Measurements from ENCODE around the gene RAPGEF6. TPM values are rescaled to one million over a fixed set of nuclear protein-coding genes. Genes with fewer than 3 reads are reported as not detected.
"Not testable (repeated sequence)": the region's sequence is repeated elsewhere in the genome, so short reads cannot be mapped to it uniquely, and the experiment has no call there.

The RAPGEF6 gene
- total and polyA plus RNA-seq, 4 experiments from 2014 or later, result 18.0 to 121 (median 73.0) TPM

GRCh38 chr5:131384616-131385214 is 250.3 kb downstream of the RAPGEF6 start:
- no peaks in the 10 kb centered on the region for H3K9me3 ChIP-seq (ENCODE audit: control insufficient read depth in 1 of 2, low read length in 2 of 2)
- CTCF ChIA-PET (ENCODE audit: partially characterized antibody), result interaction anchor here (0.6 to 4.7 kb wide), 13 partner anchors 9 to 134 kb away, joined by 3 to 48 read pairs (median 4); no protein-coding TSS in a partner anchor
- H3K27me3 Mint-ChIP-seq, result no peaks in the 10 kb centered on the region
- H3K36me3 Mint-ChIP-seq, result peaks cover 30 to 82% of the 10 kb centered on the region in 2 donors
- H3K4me3 ChIP-seq (ENCODE audit: low read length in 2 of 2), result no peak overlapping the region
- H3K36me3 ChIP-seq (ENCODE audit: insufficient read depth, low read length), result peaks cover 31% of the 10 kb centered on the region
- H3K4me1 Mint-ChIP-seq, result peaks cover 65 to 100% (median 79%) of the 10 kb centered on the region in 4 donors
- H3K9me3 Mint-ChIP-seq, result no peaks in the 10 kb centered on the region
- no peak for DNase-seq
- peak overlapping the region in 6 of 7 donors; percentile 83 to 99 (median 96) for H3K27ac Mint-ChIP-seq
- no peaks in the 10 kb centered on the region for H3K27me3 ChIP-seq (ENCODE audit: insufficient read depth, low read length)
- POLR2A ChIA-PET (ENCODE audit: partially characterized antibody), result interaction anchor here (0.9 to 18.6 kb wide), 9 partner anchors 9 to 221 kb away, joined by 3 to 552 read pairs (median 10); partner anchors contain the start of gene CDC42SE2
- peak overlapping the region; percentile 99 for H3K27ac ChIP-seq (ENCODE audit: low read depth, low read length)
- intact Hi-C loops (cut with micrococcal nuclease), result no loop called here
- peak overlapping the region in 6 of 8 donors; percentile 5 to 65 (median 45) for H3K4me3 Mint-ChIP-seq
- peaks cover 100% of the 10 kb centered on the region for H3K4me1 ChIP-seq (ENCODE audit: insufficient read depth, low read length)

- Histone ChIP-seq H3K9me3 (ENCODE audit: control insufficient read depth in 1 of 2, low read length in 2 of 2) (no peaks in the 10 kb centered on the region), H3K4me1 (ENCODE audit: insufficient read depth, low read length) (peaks cover 100% of the 10 kb centered on the region), H3K27me3 (ENCODE audit: insufficient read depth, low read length) (no peaks in the 10 kb centered on the region), H3K36me3 (ENCODE audit: insufficient read depth, low read length) (peaks cover 25% of the 10 kb centered on the region), H3K27ac (ENCODE audit: low read depth, low read length) (peak overlapping the region; percentile 99), H3K4me3 (ENCODE audit: low read length in 2 of 2) (no peak overlapping the region)
- H3K27ac Mint-ChIP-seq, result peak overlapping the region; percentile 83 to 99 (median 97)
- H3K4me3 Mint-ChIP-seq, result peak overlapping the region in 7 of 8 donors; percentile 37 to 65 (median 53)
- ChIA-PET CTCF (ENCODE audit: partially characterized antibody) (interaction anchor here (0.6 to 4.7 kb wide), 15 partner anchors 8 to 219 kb away, joined by 3 to 68 read pairs (median 4); partner anchors contain the start of genes CDC42SE2 and HINT1), POLR2A (ENCODE audit: partially characterized antibody) (interaction anchor here (0.9 to 18.6 kb wide), 8 partner anchors 9 to 220 kb away, joined by 3 to 552 read pairs (median 18); partner anchors contain the start of gene CDC42SE2)
- no peak for DNase-seq
- peaks cover 24 to 80% of the 10 kb centered on the region in 2 donors for H3K36me3 Mint-ChIP-seq
- no peaks in the 10 kb centered on the region for H3K27me3 Mint-ChIP-seq
- intact Hi-C loops (cut with micrococcal nuclease), result no loop called here
- H3K9me3 Mint-ChIP-seq, result no peaks in the 10 kb centered on the region
- peaks cover 61 to 100% (median 79%) of the 10 kb centered on the region in 4 donors for H3K4me1 Mint-ChIP-seq
These were observed 250.9 kb downstream of the RAPGEF6 start for GRCh38 chr5:131384173-131384572.

- Histone ChIP-seq H3K4me3 (ENCODE audit: low read length in 2 of 2) (peak overlapping the region in 1 of 2 donors; percentile 33), H3K4me1 (ENCODE audit: insufficient read depth, low read length) (peaks cover 100% of the 10 kb centered on the region)
- intact Hi-C loops (cut with micrococcal nuclease), result loop anchor here (1.0 to 2.0 kb wide), 11 partner anchors 18 to 511 kb away; partner anchors contain the start of gene LYRM7
These were observed 252.3 kb downstream of the RAPGEF6 start for GRCh38 chr5:131382407-131383395.

GRCh38 chr5:131381777-131382176 is 253.3 kb downstream of the RAPGEF6 start:
- H3K27me3 Mint-ChIP-seq, result no peaks in the 10 kb centered on the region
- peaks cover 18 to 65% of the 10 kb centered on the region in 2 donors for H3K36me3 Mint-ChIP-seq
- POLR2A ChIA-PET (ENCODE audit: partially characterized antibody), result interaction anchor here (0.6 to 18.6 kb wide), 28 partner anchors 8 to 311 kb away, joined by 3 to 552 read pairs (median 5); partner anchors contain the start of genes CDC42SE2 and HINT1

More at GRCh38 chr5:131382407-131383395, 252.3 kb downstream of the RAPGEF6 start:
- Mint-ChIP-seq H3K4me3 (peak overlapping the region; percentile 67 to 90 (median 76)), H3K36me3 (peaks cover 17 to 69% of the 10 kb centered on the region in 2 donors), H3K4me1 (peaks cover 67 to 100% (median 86%) of the 10 kb centered on the region in 4 donors), H3K9me3 (no peaks in the 10 kb centered on the region), H3K27ac (peak overlapping the region; percentile 96 to 99 (median 98)), H3K27me3 (no peaks in the 10 kb centered on the region)
- DNase-seq, result peak; percentile 79 to 89 (median 84)
- no peaks in the 10 kb centered on the region for H3K9me3 ChIP-seq (ENCODE audit: control insufficient read depth in 1 of 2, low read length in 2 of 2)
- H3K27ac ChIP-seq (ENCODE audit: low read depth, low read length), result peak overlapping the region; percentile 99
- CTCF ChIA-PET (ENCODE audit: partially characterized antibody), result interaction anchor here (0.6 to 4.7 kb wide), 50 partner anchors 8 to 511 kb away, joined by 3 to 68 read pairs (median 6); partner anchors contain the start of genes CDC42SE2 and HINT1
- no peaks in the 10 kb centered on the region for H3K27me3 ChIP-seq (ENCODE audit: insufficient read depth, low read length)
- POLR2A ChIA-PET (ENCODE audit: partially characterized antibody), result interaction anchor here (0.6 to 18.6 kb wide), 29 partner anchors 9 to 312 kb away, joined by 3 to 552 read pairs (median 6); partner anchors contain the start of genes CDC42SE2 and HINT1
- peaks cover 24% of the 10 kb centered on the region for H3K36me3 ChIP-seq (ENCODE audit: insufficient read depth, low read length)

GRCh38 chr5:131381021-131381420 is 254.0 kb downstream of the RAPGEF6 start:
- H3K9me3 ChIP-seq (ENCODE audit: control insufficient read depth in 1 of 2, low read length in 2 of 2), result no peaks in the 10 kb centered on the region
- peak in 1 of 5 donors; percentile 29 for DNase-seq
- no peaks in the 10 kb centered on the region for H3K9me3 Mint-ChIP-seq
- CTCF ChIA-PET (ENCODE audit: partially characterized antibody), result interaction anchor here (1.3 to 4.3 kb wide), 22 partner anchors 12 to 510 kb away, joined by 3 to 68 read pairs (median 12); partner anchors contain the start of genes CDC42SE2 and HINT1
- H3K36me3 Mint-ChIP-seq, result peaks cover 26 to 65% of the 10 kb centered on the region in 2 donors
- H3K27me3 ChIP-seq (ENCODE audit: insufficient read depth, low read length), result no peaks in the 10 kb centered on the region
- H3K4me3 Mint-ChIP-seq, result peak overlapping the region; percentile 66 to 82 (median 75)
- peak overlapping the region; percentile 96 to 99 (median 98) for H3K27ac Mint-ChIP-seq
- H3K27ac ChIP-seq (ENCODE audit: low read depth, low read length), result peak overlapping the region; percentile 99
- no peaks in the 10 kb centered on the region for H3K27me3 Mint-ChIP-seq
- H3K4me3 ChIP-seq (ENCODE audit: low read length in 2 of 2), result peak overlapping the region in 1 of 2 donors; percentile 33
- H3K4me1 Mint-ChIP-seq, result peaks cover 66 to 100% (median 88%) of the 10 kb centered on the region in 4 donors
- intact Hi-C loops (cut with micrococcal nuclease), result loop anchor here (2.0 kb wide), 1 partner anchor 14 kb away; no protein-coding TSS in a partner anchor
- POLR2A ChIA-PET (ENCODE audit: partially characterized antibody), result interaction anchor here (0.9 to 18.6 kb wide), 14 partner anchors 12 to 220 kb away, joined by 3 to 552 read pairs (median 15); partner anchors contain the start of genes CDC42SE2 and HINT1
- H3K36me3 ChIP-seq (ENCODE audit: insufficient read depth, low read length), result peaks cover 7% of the 10 kb centered on the region
- H3K4me1 ChIP-seq (ENCODE audit: insufficient read depth, low read length), result peaks cover 100% of the 10 kb centered on the region

More at GRCh38 chr5:131381777-131382176, 253.3 kb downstream of the RAPGEF6 start:
- DNase-seq, result no peak
- H3K36me3 ChIP-seq (ENCODE audit: insufficient read depth, low read length), result peaks cover 15% of the 10 kb centered on the region
- CTCF ChIA-PET (ENCODE audit: partially characterized antibody), result interaction anchor here (0.6 to 4.7 kb wide), 49 partner anchors 9 to 510 kb away, joined by 3 to 68 read pairs (median 6); partner anchors contain the start of genes CDC42SE2 and HINT1
- intact Hi-C loops (cut with micrococcal nuclease), result loop anchor here (1.0 to 2.0 kb wide), 12 partner anchors 13 to 510 kb away; partner anchors contain the start of gene LYRM7
- peaks cover 100% of the 10 kb centered on the region for H3K4me1 ChIP-seq (ENCODE audit: insufficient read depth, low read length)
- Mint-ChIP-seq H3K27ac (peak overlapping the region; percentile 96 to 99 (median 98)), H3K4me3 (peak overlapping the region; percentile 72 to 90 (median 76)), H3K4me1 (peaks cover 68 to 100% (median 87%) of the 10 kb centered on the region in 4 donors), H3K9me3 (no peaks in the 10 kb centered on the region)
- H3K4me3 ChIP-seq (ENCODE audit: low read length in 2 of 2), result peak overlapping the region in 1 of 2 donors; percentile 33
- no peaks in the 10 kb centered on the region for H3K9me3 ChIP-seq (ENCODE audit: control insufficient read depth in 1 of 2, low read length in 2 of 2)
- H3K27ac ChIP-seq (ENCODE audit: low read depth, low read length), result peak overlapping the region; percentile 99
- H3K27me3 ChIP-seq (ENCODE audit: insufficient read depth, low read length), result no peaks in the 10 kb centered on the region

- Histone ChIP-seq H3K27ac (ENCODE audit: low read depth, low read length) (peak overlapping the region; percentile 99), H3K4me3 (ENCODE audit: low read length in 2 of 2) (peak overlapping the region in 1 of 2 donors; percentile 20), H3K4me1 (ENCODE audit: insufficient read depth, low read length) (peaks cover 100% of the 10 kb centered on the region)
- peak overlapping the region; percentile 96 to 99 (median 98) for H3K27ac Mint-ChIP-seq
- not testable (repeated sequence) for H3K36me3 ChIP-seq (ENCODE audit: insufficient read depth, low read length); H3K9me3 ChIP-seq (ENCODE audit: control insufficient read depth in 1 of 2, low read length in 2 of 2); H3K27me3 Mint-ChIP-seq; H3K27me3 ChIP-seq (ENCODE audit: insufficient read depth, low read length); H3K9me3 Mint-ChIP-seq
- H3K4me1 Mint-ChIP-seq, result peaks cover 67 to 100% (median 87%) of the 10 kb centered on the region in 4 donors
- POLR2A ChIA-PET (ENCODE audit: partially characterized antibody), result interaction anchor here (1.3 to 18.6 kb wide), 8 partner anchors 12 to 215 kb away, joined by 4 to 552 read pairs (median 16); partner anchors contain the start of genes CDC42SE2 and HINT1
- H3K4me3 Mint-ChIP-seq, result peak overlapping the region; percentile 51 to 84 (median 72)
- intact Hi-C loops (cut with micrococcal nuclease), result loop anchor here (2.0 kb wide), 1 partner anchor 15 kb away; no protein-coding TSS in a partner anchor
- CTCF ChIA-PET (ENCODE audit: partially characterized antibody), result interaction anchor here (3.3 to 4.3 kb wide), 3 partner anchors 14 to 115 kb away, joined by 23 to 33 read pairs (median 31); partner anchors contain the start of gene CDC42SE2
- DNase-seq, result peak in 1 of 5 donors; percentile 59
- H3K36me3 Mint-ChIP-seq, result peaks cover 25 to 64% of the 10 kb centered on the region in 2 donors
These were observed 254.8 kb downstream of the RAPGEF6 start for GRCh38 chr5:131380238-131380637.
